Thoracic aorta (tissue), 2 donors: ENCODE data around the gene ZNF275. TPM values are rescaled to one million over a fixed set of nuclear protein-coding genes. Genes with fewer than 3 reads are reported as not detected.

Experiments
- ATAC-seq: fragments of 150-250 bp; one replicate; pipeline ENCODE4 v1.8.0; 2017; ENCODE audit warnings: low read depth; ENCODE audit not compliant: insufficient number of reproducible peaks, low FRiP score
- DNase-seq: peaks from one replicate; pipeline ENCODE4 v3.0.0-alpha.2; 2020; ENCODE audit warnings: low spot score
- H3K27ac ChIP-seq, 2 donors: fragments of 200-600 bp; sonication (generic); 1 replicate in 1 of 2; 2 replicates in 1 of 2; pipeline ENCODE4 v1.5.1; 2016; ENCODE audit warnings: mild to moderate bottlenecking in 2 of 2, moderate library complexity in 2 of 2
- H3K27me3 ChIP-seq: fragments of 200-600 bp; sonication (generic); replicated peaks from 2 replicates; pipeline ENCODE4 v1.6.0; 2016; ENCODE audit warnings: mild to moderate bottlenecking; ENCODE audit not compliant: insufficient read depth
- H3K36me3 ChIP-seq: fragments of 200-600 bp; sonication (generic); one replicate; pipeline ENCODE4 v1.5.1; 2016
- H3K4me1 ChIP-seq, 2 donors: fragments of 200-600 bp; sonication (generic); 1 replicate in 1 of 2; 2 replicates in 1 of 2; pipeline versions ENCODE4 v1.5.1 to v1.6.0; 2016; ENCODE audit warnings: low read depth in 2 of 2, mild to moderate bottlenecking in 1 of 2; ENCODE audit not compliant: control insufficient read depth in 1 of 2
- H3K4me3 ChIP-seq: fragments of 200-600 bp; sonication (generic); 2 replicates; pipeline ENCODE4 v1.5.1; 2016; ENCODE audit warnings: mild to moderate bottlenecking
- H3K9me3 ChIP-seq: fragments of 200-600 bp; sonication (generic); 2 replicates; pipeline ENCODE4 v1.5.1; 2016
- total RNA-seq, 2 donors: library from RNA; depleted of rRNA; stranded (reverse); fragments of >200 nt; gene quantifications; one replicate each; pipeline versions ENCODE4 v1.1.0 to v1.2.3, GENCODE V29; 2016
- TF ChIP-seq, protein P1 (sequence below): fragments of 200-600 bp; sonication (generic); IDR thresholded peaks from one replicate; pipeline ENCODE4 v1.5.1; 2019; ENCODE audit warnings: antibody characterized with exemption

Gene ZNF275
- total RNA-seq, 2 donors from 2014 or later: 14.5 to 17.1 TPM

DNA sequence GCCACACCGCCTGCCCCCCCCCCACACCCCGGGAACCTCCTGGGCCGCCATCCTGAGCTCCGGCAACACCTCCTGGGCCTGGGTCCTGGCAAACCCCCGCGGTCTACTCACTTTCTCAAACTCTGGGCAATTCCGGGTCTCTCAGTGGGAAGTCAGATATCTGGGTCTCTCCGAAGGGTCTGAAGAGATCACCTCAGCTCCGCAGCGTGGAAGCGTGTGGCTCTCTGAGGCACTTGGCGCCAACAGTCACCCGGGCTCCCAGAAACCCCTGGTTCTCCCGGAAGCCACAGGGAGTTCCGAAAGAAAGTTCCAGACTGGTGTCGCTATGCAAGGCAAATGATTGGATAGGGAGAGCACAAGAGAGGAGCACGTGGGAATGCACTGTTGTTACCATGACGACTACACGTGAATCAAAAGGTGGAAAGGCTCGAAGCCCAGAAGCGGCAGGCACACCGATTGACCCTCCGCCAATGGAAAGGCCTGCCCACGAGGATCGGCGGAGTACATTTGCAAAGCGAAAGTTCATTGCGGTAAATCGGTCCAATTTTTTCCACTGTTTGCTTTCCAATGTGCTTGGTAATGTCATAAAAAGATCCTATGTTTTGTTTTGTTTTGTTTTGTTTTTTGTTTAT, 67.3 kb downstream of the ZNF275 start, which contains the start of gene PNMA6E:
Gene PNMA6E, minus strand, starts transcription at position 218 of the 632 bp plus-strand sequence. CDS start 2,501 bp downstream, outside the sequence.
- Histone ChIP-seq H3K4me1 (no peaks in the 10 kb centered on the region), H3K36me3 (no peaks in the 10 kb centered on the region), H3K4me3 (no peak within 1 kb of the TSS), H3K27ac (no peak within 1 kb of the TSS), H3K9me3 (no peaks in the 10 kb centered on the region), H3K27me3 (no peaks in the 10 kb centered on the region)
- DNase-seq (no peak), ATAC-seq (no peak)
- TF ChIP-seq, protein P1, sequence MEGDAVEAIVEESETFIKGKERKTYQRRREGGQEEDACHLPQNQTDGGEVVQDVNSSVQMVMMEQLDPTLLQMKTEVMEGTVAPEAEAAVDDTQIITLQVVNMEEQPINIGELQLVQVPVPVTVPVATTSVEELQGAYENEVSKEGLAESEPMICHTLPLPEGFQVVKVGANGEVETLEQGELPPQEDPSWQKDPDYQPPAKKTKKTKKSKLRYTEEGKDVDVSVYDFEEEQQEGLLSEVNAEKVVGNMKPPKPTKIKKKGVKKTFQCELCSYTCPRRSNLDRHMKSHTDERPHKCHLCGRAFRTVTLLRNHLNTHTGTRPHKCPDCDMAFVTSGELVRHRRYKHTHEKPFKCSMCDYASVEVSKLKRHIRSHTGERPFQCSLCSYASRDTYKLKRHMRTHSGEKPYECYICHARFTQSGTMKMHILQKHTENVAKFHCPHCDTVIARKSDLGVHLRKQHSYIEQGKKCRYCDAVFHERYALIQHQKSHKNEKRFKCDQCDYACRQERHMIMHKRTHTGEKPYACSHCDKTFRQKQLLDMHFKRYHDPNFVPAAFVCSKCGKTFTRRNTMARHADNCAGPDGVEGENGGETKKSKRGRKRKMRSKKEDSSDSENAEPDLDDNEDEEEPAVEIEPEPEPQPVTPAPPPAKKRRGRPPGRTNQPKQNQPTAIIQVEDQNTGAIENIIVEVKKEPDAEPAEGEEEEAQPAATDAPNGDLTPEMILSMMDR: no peak

Other genes starting within 250 kb of the ZNF275 start
- not detected for gene MAGEA1, start 154.9 kb upstream of the ZNF275 start, total RNA-seq
- not detected for gene PNMA6F, start 12.4 kb upstream of the ZNF275 start, total RNA-seq
- gene PNMA6E, start 67.2 kb downstream of the ZNF275 start, total RNA-seq: not detected
- gene ZFP92, start 77.3 kb downstream of the ZNF275 start, total RNA-seq: 1 to 10 TPM in 1 of 2 donors, under 1 TPM in 1; 0.95 to 1.2 TPM
- gene TREX2, start 111.9 kb downstream of the ZNF275 start, total RNA-seq: 10 to 100 TPM; 22.1 to 24.8 TPM
- 100 to 1,000 TPM; 111 TPM for gene HAUS7, start 136.4 kb downstream of the ZNF275 start, total RNA-seq
- gene BGN, start 160.8 kb downstream of the ZNF275 start, total RNA-seq: 1,000 to 10,000 TPM; 1,777 to 1,907 TPM
- gene ATP2B3, start 183.5 kb downstream of the ZNF275 start, total RNA-seq: under 1 TPM; 0.68 to 0.85 TPM